HG02852 (cell line): ENCODE data around the gene PPP1R9B.

ENCODE experiments used
- ATAC-seq: cut with Tn5 transposase; IDR thresholded peaks from one replicate; pipeline ENCODE4 v1.9.1; 2021; ENCODE audit warnings: mild to moderate bottlenecking, moderate library complexity; ENCODE audit not compliant: unreplicated experiment

Gene PPP1R9B

DNA sequence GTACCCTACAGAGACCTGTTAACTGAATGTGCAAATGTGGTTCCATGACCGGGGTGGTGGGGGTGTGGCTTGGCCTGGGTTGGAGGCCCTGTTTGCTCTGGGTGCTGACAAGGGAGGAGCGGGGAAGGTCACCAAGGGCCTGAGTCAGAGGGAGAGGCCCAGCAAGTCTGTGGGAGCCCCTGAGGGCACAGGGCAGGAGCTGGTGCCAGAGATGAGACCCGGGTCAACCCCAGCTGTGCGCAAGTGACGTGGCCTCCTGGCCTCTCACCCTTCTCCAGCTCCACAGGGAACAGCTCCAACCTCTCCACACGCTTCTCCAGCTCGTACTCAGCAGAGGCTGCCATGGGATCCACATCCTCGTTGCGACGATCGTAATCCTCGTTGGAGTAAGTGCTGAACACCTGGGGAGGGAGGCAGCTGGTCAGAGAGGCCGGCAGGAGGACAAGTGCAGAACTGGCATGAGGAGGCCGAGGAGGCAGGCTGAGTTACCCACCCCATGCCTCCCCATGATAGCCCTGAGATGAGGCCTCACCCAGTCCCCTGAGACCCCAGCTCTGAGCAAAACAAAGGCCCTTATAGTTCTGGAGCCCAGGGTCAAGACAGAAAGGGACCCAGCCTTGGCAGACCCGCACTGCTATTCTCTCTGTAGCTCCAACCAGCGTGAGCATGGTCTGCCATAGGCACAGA, 5.5 kb downstream of the PPP1R9B start:
- ATAC-seq = no peak

- ATAC-seq = no peak
These were observed 6.1 kb downstream of the PPP1R9B start for GRCh38 chr17:50144355-50144754.

- no peak for ATAC-seq
These were observed 6.9 kb downstream of the PPP1R9B start for GRCh38 chr17:50143461-50144176.

DNA sequence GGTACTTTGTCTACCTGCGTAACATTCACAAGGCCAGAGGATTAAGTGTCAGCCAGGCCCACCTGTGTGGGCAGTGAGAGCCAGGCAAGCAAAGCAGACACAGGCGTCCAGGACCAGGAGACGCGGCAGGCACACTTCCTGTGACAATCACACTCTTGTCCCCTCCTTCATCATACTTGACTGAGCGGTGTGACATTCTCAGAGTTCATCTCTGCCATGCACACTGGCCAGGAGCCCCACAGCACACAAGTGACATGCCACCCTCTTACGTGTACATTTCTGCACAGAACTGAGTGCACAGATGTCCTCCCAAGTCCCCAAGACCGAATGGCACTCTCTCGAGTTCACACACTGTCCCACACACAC, 8.7 kb downstream of the PPP1R9B start:
- ATAC-seq = no peak

DNA sequence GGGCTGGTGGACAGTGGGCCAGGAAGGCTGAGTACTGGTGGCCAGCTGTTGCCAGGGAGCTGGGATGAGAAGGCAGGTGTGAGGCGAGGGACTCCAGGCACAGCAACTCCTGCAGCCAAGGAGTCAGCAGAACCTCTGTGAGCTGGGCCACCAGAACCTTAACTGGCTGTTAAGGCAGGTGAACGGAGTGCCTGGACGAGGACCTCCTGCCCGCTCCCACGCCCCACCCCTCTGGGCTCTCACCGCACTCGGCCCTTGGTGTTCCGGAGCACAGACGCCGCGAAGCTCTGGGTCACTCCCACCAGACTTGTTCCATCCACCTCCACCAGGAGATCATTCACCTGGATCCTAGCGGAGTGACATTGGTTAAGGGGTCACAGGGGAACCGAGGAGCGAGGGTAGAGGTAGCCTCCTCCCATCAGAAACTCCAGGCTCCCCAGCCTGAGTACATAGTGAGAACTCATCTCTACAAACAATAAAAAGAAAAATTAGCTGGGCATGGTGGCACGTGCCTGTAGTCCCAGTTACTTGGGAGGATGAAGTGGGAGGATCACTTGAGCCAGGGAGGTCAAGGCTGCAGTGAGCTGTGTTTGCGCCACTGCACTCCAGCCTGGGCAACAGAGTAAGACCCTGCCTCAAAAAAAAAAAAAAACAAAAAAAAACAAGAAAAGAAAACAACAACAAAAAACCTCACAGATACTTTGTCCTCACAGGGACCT, 9.3 kb downstream of the PPP1R9B start:
- no peak for ATAC-seq

DNA sequence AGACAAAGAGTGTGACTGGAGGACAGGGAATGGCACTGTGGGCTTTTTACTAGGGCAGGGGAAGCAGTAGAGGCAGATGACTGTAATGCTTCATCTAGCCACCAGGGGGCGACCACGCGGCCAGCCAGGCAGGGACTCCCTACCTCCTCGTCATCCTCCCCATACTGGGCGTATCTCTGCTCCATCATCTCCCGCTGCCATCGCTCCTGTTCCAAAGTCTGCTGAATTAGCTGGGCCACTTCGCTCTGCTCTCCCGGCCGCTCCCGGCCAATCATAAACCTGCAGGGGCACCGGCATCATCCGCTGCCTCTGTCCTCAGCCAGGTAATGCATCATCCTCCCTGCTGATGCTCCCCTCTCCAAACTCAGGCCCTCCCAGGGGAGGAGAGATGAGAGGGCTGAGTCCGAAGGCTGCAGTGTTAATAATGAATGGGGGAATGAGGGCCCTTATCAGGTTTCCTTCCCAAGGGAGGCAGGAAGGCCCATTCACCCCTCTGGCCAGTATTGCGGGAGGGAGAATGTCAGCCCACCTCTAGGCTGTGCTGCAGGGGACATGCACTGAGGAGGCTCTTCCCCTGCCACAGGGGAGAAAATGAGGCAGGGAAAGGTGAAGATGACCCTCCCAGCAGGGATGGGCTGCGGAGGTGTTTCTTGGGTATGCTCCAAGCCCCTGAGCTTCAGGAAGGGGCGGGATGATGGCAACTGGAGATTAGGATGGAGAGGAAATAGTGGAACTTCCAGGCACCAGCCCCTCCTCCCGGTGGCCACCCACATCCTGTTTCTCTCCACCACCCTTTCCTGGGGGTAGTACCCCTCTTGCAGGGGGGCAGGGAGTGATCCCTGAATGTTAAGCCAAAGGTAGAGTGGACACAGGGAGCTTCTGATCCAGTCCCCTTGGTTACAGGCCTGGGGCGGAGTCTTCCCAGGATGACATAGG, 10.3 kb downstream of the PPP1R9B start:
- peak; percentile 64 for ATAC-seq

GRCh38 chr17:50139185-50139783, 11.2 kb downstream of the PPP1R9B start:
- no peak for ATAC-seq

DNA sequence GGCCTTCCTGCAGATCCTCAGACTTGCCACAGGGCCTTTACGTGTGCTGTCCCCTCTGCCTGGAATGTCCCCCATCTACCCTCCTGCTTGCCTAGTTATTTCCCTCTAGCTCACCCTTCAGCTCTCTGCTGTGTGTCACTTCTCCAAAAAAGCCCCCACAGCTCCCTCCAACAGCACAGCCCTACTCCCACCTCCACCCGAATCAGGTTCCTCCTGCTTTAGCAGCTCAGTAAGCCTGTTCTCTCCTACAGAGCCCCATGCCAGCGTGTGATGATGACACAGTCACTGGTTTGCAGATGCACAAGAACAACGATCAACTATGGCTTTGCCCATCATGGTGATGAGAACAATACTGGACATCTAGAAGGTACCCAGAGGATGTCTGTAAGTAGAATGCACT, 13.4 kb downstream of the PPP1R9B start:
- ATAC-seq = no peak

DNA sequence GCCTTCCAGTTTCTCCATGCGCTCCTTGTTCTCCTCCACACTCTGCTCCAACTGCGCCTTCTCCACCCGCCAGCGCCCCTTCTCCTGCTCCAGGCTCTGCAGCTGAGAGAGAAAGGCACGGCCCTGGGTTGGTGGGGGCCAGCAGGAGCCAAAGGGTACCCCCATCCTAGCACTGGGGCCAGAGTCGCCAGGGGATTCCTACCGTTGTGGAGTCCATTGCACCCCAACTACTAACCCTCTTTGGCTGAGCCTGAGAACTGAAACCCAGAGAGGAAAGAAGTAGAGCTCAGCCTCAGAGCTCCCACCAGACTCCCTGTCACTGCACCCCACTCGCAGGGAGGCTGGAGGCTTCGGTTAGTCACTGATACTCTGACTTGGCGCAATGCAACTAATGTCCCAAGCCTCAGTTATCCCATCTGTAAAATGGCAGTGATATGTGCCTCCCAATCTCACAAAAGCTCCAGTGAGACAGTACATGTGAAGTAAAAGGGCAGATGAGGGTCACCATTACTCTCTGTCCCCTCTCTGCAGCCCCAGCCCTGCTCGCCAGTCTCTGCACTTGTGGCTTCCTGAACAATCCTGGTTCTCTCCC, 14.3 kb downstream of the PPP1R9B start:
- no peak for ATAC-seq

GRCh38 chr17:50135316-50136095, 15.0 kb downstream of the PPP1R9B start:
- ATAC-seq = no peak

DNA sequence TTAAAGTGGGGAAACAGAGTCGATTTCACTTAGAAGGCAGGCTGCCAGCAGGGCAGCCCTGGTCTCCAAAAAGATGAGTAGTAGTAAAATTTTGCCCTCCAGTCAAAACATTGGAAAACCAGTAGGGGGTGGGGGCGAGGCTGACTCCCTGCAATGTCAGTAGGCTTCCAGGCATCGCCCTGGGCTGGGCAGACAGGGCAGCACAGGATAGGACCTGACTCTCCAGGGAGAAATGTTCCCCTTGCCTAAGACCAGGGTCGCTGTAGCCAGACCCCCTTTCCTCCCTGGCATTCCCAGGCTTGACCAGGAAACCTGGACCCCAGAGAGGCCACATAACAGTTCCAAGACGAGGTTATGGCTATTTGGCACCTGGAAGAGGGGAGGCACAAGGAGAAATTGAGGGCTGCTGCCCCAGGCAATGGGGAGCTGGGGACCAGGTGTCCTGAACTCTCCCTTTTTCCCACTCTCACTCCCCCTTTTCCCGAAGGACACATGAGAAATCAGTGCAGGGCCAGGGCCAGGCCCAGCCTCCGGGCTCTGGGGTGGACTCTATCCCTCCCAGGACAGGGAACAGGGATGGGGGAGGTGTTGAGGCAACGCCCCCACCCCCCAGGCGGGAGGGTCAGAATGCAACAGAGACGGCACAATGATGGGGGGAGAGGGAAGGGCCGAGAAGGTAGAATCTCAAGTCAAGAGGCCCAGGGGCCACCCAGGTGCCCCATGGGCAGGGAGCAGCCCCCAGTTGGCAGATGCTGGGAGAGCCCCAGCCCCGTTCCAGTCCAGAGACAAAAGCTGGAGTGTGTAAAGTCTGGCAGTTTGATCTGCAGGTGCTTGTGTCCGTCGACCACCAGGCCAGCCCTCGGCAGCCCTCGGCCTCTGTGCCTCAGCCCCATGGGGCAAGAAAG, 16.0 kb downstream of the PPP1R9B start:
- ATAC-seq = no peak

DNA sequence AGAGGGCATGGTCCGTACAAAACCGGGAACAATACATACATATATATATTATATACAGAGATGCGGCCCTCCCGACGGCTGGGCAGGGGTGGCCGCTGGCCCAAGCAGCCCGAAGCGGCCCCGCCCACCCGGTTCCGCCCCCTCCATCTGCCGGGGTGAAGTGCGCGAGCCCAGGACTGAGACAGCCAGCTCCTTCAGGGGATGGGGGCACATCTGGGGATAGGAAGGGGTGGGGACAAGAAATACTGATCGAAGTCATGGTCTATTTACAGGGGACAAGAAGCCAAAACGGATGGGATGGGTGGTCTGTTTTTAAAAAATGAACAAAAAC, 16.7 kb downstream of the PPP1R9B start:
- no peak for ATAC-seq

- no peak for ATAC-seq
These were observed 17.3 kb downstream of the PPP1R9B start for GRCh38 chr17:50133028-50133768.

GRCh38 chr17:50132104-50132794, 18.2 kb downstream of the PPP1R9B start:
- ATAC-seq = no peak

DNA sequence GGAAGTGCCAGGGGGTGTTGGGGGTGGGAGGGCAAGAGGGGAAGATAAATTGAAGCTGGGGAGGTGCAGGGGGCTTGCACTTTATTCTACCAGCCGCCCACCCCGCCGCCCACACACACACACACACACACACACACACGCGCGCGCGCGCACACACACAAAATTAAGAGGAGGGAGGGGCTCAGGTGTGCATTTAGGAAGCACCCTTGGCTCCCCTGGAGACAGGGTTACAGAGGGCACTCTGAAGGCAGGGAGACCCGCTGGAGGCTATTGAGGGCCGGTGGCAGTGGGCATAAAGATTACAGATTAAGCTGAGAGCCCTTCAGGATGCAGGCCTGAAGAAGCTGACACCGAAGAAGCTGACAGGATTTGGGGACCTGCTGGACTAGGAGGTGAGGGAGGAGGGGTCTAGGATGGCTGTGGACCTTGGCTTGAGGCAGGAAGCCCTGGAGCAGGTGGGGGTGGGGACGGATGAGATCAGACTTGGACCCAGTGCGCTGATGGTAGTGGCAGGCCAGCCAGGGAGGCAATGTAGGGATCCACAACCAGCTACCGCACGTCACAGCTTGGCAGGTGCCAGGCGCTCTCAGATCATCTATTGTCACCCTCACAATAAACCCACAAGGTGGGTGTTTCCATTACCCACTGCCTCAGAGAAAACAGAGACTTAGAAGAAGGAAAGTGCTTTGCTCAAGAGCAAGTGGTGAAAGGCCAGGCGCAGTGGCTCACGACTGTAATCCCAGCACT, 19.7 kb downstream of the PPP1R9B start:
- ATAC-seq = no peak

- no peak for ATAC-seq
These were observed 20.5 kb downstream of the PPP1R9B start, which contains the start of gene SAMD14 for GRCh38 chr17:50129728-50130558. Gene SAMD14, minus strand, starts transcription at chr17:50130160. Its CDS starts 5,201 bp downstream, at chr17:50124959.
